Smooth muscle cell (in vitro differentiated cells): ENCODE results near the gene DCC. TPM values are rescaled to one million over a fixed set of nuclear protein-coding genes. Genes with fewer than 3 reads are reported as not detected.

Experiments
- DNase-seq: peaks from one replicate; lab custom pipeline; 2025; ENCODE audit not compliant: unreplicated experiment; lab: John Stamatoyannopoulos, UW
- H2AFZ ChIP-seq: fragments of 200-600 bp; sonication (generic); 2 replicates; pipeline ENCODE4 v1.6.0; 2016; ENCODE audit warnings: antibody characterized with exemption, low read depth, mild to moderate bottlenecking
- H3F3A ChIP-seq: fragments of 200-600 bp; sonication (generic); 2 replicates; pipeline ENCODE4 v1.6.0; 2017; ENCODE audit warnings: antibody characterized with exemption, low read depth
- H3K27ac ChIP-seq: fragments of 200-600 bp; sonication (generic); 2 replicates; pipeline ENCODE4 v1.5.1; 2016; ENCODE audit warnings: low read depth, mild to moderate bottlenecking
- H3K27me3 ChIP-seq: fragments of 200-600 bp; sonication (generic); 2 replicates; pipeline ENCODE4 v1.6.1; 2016; ENCODE audit warnings: low read depth, mild to moderate bottlenecking
- H3K36me3 ChIP-seq: fragments of 200-600 bp; sonication (generic); 2 replicates; pipeline ENCODE4 v1.5.1; 2016; ENCODE audit warnings: low read depth
- H3K4me1 ChIP-seq: fragments of 200-600 bp; sonication (generic); 2 replicates; pipeline ENCODE4 v1.5.1; 2016; ENCODE audit warnings: low read depth
- H3K4me2 ChIP-seq: fragments of 200-600 bp; sonication (generic); 2 replicates; pipeline ENCODE4 v1.6.0; 2016; ENCODE audit warnings: mild to moderate bottlenecking
- H3K4me3 ChIP-seq: fragments of 200-600 bp; sonication (generic); 2 replicates; pipeline ENCODE4 v1.5.1; 2016; ENCODE audit warnings: mild to moderate bottlenecking
- H3K79me2 ChIP-seq: fragments of 200-600 bp; sonication (generic); 2 replicates; pipeline ENCODE4 v1.6.0; 2016; ENCODE audit warnings: low read depth, mild to moderate bottlenecking
- H3K9ac ChIP-seq: fragments of 200-600 bp; sonication (generic); 2 replicates; pipeline ENCODE4 v1.6.0; 2016; ENCODE audit warnings: low read depth
- H3K9me3 ChIP-seq: fragments of 200-600 bp; sonication (generic); replicated peaks from 2 replicates; pipeline ENCODE4 v1.5.1; 2016; ENCODE audit warnings: low read depth
- H4K20me1 ChIP-seq: fragments of 200-600 bp; sonication (generic); 2 replicates; pipeline ENCODE4 v1.6.0; 2016; ENCODE audit warnings: low read depth
- WGBS: methylation state at CpG from one replicate; pipeline ENCODE4 v1.1.7; 2016; ENCODE audit warnings: low lambda C conversion rate; 5-methylcytosine and 5-hydroxymethylcytosine counted together
- polyA plus RNA-seq: library from polyadenylated mRNA; unstranded; fragments of >200 nt; fragmentation: Nextera tagmentation; extraction: Ambion mirVana; gene quantifications from 2 replicates; pipeline ENCODE4 v1.2.1, GENCODE V29; 2016
- total RNA-seq: library from RNA; depleted of rRNA; stranded (reverse); fragments of >200 nt; gene quantifications from 2 replicates; pipeline ENCODE4 v1.2.3, GENCODE V29; 2014
- TF ChIP-seq, protein P1 (sequence below): fragments of 200-600 bp; sonication (generic); IDR thresholded peaks from 2 replicates; pipeline ENCODE4 v1.5.1; 2017; ENCODE audit warnings: borderline replicate concordance, mild to moderate bottlenecking, antibody characterized with exemption; ENCODE audit not compliant: insufficient read depth, poor library complexity, severe bottlenecking

The DCC gene
- total and polyA plus RNA-seq, 2 experiments from 2014 or later = not detected

GRCh38 chr18:52345428-52345827 is 5.4 kb downstream of the DCC start:
- TF ChIP-seq, protein P1, sequence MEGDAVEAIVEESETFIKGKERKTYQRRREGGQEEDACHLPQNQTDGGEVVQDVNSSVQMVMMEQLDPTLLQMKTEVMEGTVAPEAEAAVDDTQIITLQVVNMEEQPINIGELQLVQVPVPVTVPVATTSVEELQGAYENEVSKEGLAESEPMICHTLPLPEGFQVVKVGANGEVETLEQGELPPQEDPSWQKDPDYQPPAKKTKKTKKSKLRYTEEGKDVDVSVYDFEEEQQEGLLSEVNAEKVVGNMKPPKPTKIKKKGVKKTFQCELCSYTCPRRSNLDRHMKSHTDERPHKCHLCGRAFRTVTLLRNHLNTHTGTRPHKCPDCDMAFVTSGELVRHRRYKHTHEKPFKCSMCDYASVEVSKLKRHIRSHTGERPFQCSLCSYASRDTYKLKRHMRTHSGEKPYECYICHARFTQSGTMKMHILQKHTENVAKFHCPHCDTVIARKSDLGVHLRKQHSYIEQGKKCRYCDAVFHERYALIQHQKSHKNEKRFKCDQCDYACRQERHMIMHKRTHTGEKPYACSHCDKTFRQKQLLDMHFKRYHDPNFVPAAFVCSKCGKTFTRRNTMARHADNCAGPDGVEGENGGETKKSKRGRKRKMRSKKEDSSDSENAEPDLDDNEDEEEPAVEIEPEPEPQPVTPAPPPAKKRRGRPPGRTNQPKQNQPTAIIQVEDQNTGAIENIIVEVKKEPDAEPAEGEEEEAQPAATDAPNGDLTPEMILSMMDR = no peak
- Histone ChIP-seq H3K9me3 (no peaks in the 10 kb centered on the region), H3K9ac (no peak overlapping the region), H3F3A (no peaks in the 10 kb centered on the region), H3K27ac (no peak overlapping the region), H3K4me2 (no peak overlapping the region), H3K27me3 (peaks cover 45% of the 10 kb centered on the region), H3K4me3 (no peak overlapping the region), H3K4me1 (peaks cover 9% of the 10 kb centered on the region), H3K36me3 (no peaks in the 10 kb centered on the region), H4K20me1 (no peaks in the 10 kb centered on the region), H2AFZ (no peak overlapping the region), H3K79me2 (no peaks in the 10 kb centered on the region)
- WGBS = 79% methylated on average over 4 of the region's 4 CpGs
- no peak for DNase-seq

DNA sequence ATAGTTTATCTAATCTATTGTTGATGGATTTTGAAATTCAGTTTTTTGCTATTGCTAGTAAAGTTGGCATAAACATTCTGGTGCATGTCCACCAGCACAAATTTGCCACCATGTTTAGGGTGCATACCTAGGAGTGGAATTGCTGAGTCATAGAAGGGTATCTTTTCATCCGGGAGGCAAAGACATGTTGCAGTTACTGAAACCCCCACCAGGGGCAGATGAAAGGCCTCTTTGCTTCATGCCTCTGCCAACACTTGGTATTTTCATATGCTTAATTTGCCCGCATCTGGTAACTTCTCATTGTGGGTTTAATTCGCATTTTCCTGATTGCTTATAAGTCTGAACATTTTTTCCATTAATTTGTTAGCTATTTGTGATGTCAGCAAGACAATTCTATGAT is 8.2 kb downstream of the DCC start:
- Histone ChIP-seq H3K27ac (no peak overlapping the region), H3F3A (no peaks in the 10 kb centered on the region), H3K4me1 (no peaks in the 10 kb centered on the region), H3K9ac (no peak overlapping the region), H2AFZ (no peak overlapping the region), H4K20me1 (no peaks in the 10 kb centered on the region), H3K4me3 (no peak overlapping the region), H3K27me3 (peaks cover 18% of the 10 kb centered on the region), H3K4me2 (no peak overlapping the region), H3K79me2 (no peaks in the 10 kb centered on the region), H3K9me3 (no peaks in the 10 kb centered on the region), H3K36me3 (no peaks in the 10 kb centered on the region)
- TF ChIP-seq, protein P1 = peak; percentile 33
- DNase-seq = no peak
- 85% methylated on average over 3 of the region's 3 CpGs for WGBS

DNA sequence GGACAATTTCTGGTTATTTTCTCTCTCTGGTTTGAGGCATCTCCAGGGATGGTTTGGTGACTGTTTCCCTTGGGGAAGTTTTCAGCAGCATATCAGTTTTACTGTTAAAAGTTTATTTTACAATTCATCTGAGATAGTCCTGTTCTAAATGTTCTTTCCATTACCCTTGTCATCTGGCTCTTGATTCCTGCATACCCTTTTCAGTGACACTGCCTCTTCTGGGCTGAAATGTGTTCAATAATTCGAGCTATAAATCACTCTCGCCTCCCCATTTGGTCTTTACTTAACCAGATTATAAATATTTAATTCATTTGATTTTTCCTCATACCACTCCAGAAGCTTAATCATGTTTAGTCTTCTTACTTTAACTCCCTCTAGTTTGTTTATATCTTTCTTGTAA is 9.5 kb downstream of the DCC start:
- no peak overlapping the region for H3K9ac ChIP-seq
- no peaks in the 10 kb centered on the region for H3K9me3 ChIP-seq
- no peaks in the 10 kb centered on the region for H3F3A ChIP-seq
- H3K36me3 ChIP-seq = no peaks in the 10 kb centered on the region
- H3K4me2 ChIP-seq = no peak overlapping the region
- WGBS = 70% methylated on average over 2 of the region's 2 CpGs
- no peaks in the 10 kb centered on the region for H3K4me1 ChIP-seq
- TF ChIP-seq, protein P1 = no peak
- H4K20me1 ChIP-seq = no peaks in the 10 kb centered on the region
- no peak for DNase-seq
- no peak overlapping the region for H3K27ac ChIP-seq
- H3K79me2 ChIP-seq = no peaks in the 10 kb centered on the region
- H3K27me3 ChIP-seq = peaks cover 10% of the 10 kb centered on the region
- no peak overlapping the region for H3K4me3 ChIP-seq
- no peak overlapping the region for H2AFZ ChIP-seq

GRCh38 chr18:52352920-52353319 is 12.9 kb downstream of the DCC start:
- no peak overlapping the region for H3K4me2 ChIP-seq
- H3K9ac ChIP-seq = no peak overlapping the region
- H3K27me3 ChIP-seq = no peaks in the 10 kb centered on the region
- no peak for DNase-seq
- no peaks in the 10 kb centered on the region for H3F3A ChIP-seq
- H4K20me1 ChIP-seq = no peaks in the 10 kb centered on the region
- TF ChIP-seq, protein P1 = no peak
- no peaks in the 10 kb centered on the region for H3K9me3 ChIP-seq
- H3K36me3 ChIP-seq = no peaks in the 10 kb centered on the region
- no peaks in the 10 kb centered on the region for H3K4me1 ChIP-seq
- no peak overlapping the region for H3K4me3 ChIP-seq
- no peaks in the 10 kb centered on the region for H3K79me2 ChIP-seq
- H2AFZ ChIP-seq = no peak overlapping the region
- 88% methylated on average over 3 of the region's 3 CpGs for WGBS
- H3K27ac ChIP-seq = no peak overlapping the region
